HG02884 (cell line): ENCODE measurements around the gene PLXNA2.

Experiments used
- ATAC-seq: cut with Tn5 transposase; IDR thresholded peaks from one replicate; pipeline ENCODE4 v1.9.1; 2021; ENCODE audit warnings: mild to moderate bottlenecking, moderate library complexity; ENCODE audit not compliant: unreplicated experiment

PLXNA2 gene

DNA sequence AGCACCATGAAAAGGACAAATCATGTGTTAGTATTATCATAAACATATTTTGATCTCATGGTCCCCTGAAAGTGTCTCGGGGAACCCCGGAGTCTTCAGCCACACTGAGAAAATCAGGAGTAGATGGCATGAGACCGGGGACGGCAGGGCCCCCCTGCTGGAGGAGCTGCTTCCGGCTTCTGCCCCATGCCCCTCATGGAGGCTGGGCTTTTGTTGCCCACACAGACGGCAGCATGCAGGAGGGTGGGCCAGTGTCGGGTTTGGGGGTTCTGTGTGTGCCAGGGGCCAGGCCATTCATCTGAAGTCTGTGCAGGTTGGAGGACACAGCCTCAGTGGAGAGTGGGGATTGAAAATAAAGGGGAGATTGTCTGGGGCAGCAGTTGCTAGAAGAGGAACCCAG, 258.2 kb downstream of the PLXNA2 start:
- ATAC-seq: no peak

DNA sequence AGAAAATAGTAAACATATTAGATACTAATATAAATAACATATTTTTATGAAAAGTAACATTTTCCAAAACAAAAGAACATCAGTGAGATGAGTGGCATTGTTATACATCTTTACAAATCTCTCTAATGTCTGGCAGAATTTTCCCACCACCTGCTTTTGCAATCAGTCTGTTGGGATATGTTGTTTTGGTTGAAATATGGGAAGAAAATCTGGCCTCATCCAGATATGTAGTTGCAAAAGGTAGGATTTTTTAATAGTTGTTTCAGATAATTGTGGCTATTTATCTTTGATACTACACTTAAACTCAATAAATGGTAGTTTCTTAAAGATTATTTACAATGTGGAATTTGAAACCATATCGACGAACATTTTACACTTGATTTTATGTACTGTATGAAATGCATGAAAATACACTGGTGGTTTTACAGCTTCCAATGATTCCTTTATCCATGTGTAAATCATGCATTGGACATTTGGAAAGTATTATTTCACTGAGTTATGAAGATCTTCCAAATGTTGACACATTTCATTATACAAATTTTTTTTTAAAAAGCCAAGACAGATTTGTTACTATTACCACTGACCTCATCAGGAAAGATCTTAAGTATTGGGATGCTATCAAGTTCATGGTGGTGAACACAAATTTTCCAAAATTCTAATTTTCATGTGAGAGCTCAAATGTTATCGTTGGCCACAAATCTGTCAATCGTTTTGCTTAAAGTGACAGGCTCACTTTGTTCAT, 259.2 kb downstream of the PLXNA2 start:
- ATAC-seq: no peak

DNA sequence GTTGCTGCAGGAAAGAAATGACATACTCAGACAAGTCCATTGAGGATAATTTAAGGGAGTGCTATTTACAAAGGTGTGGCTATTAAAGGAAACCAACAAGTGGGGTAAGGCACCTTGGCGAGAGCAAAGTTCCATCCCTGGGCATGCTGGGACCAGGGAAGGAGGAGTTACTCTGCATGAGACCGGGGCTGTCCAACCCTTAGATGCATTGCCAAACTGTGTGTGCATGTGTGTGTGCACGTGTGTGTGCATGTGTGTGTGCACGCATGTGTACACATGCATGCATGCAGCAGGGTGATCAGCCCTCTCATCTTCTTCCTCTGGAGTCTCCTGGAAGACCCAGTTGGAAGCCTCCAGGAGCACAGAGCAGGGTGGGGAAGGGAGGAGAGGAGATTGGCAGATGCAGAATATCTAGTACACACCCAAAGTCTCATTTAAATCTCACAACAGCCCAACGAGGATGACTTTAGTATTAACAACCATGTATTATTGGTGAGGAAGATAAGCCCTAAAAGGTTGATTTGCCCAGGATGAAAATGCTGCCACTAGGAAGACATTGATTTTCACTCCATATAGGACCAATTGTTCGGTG, 261.0 kb downstream of the PLXNA2 start:
- no peak for ATAC-seq

DNA sequence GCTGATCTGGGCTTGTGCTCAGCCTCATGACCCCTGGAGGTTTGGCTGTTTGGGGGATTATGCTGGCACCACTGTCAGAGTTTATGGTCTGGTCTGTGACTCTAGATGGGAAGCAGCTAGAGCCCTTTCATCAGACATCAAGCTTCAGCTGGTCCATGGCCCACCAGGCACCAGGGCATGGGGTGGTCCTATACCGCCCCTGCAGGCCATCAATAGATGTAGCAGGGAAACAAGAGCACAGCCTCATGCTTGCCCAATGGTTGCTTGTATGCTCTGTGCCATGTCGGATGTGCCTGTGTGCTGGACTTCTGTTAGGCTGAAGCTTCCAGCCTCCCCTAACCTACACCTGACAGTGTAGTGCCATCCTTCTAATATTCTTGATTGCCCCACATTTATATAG, 262.2 kb downstream of the PLXNA2 start:
- ATAC-seq: peak; percentile 59

DNA sequence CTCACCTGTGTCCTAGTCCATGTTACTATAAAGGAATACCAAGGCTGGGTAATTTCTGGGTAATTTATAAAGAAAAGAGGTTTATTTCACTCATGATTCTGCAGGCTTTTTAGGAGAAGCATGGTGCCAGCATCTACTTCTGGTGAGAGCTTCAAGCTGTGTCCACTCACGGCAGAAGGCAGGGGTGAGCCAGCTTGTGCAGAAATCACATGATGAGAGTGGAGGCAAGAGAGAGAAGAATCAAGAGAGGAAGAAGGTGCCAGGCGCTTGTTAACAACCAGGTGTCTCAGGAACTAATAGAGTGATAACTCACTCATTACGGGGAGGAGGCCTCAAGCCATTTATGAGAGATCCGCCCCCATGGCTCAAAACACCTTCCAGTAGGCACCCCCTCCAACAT, 265.7 kb downstream of the PLXNA2 start:
- no peak for ATAC-seq

DNA sequence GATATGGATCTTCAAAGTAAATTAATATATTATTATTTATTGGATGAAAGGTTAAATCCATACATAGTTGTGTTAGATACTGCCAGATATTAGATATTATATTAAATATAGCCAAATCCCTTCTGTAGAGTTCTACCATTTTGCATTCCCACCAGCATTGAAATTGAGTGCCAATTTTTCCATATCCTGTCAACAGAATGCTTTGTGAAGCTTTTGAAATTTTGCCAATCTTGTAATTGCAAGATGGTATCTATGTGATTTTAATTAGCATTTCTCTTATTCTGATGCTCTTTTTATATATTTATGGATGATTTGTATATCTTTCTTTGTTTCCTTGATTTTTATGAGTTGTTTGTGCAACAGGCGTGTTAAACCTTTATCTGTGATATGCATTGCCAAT, 266.3 kb downstream of the PLXNA2 start:
- no peak for ATAC-seq

DNA sequence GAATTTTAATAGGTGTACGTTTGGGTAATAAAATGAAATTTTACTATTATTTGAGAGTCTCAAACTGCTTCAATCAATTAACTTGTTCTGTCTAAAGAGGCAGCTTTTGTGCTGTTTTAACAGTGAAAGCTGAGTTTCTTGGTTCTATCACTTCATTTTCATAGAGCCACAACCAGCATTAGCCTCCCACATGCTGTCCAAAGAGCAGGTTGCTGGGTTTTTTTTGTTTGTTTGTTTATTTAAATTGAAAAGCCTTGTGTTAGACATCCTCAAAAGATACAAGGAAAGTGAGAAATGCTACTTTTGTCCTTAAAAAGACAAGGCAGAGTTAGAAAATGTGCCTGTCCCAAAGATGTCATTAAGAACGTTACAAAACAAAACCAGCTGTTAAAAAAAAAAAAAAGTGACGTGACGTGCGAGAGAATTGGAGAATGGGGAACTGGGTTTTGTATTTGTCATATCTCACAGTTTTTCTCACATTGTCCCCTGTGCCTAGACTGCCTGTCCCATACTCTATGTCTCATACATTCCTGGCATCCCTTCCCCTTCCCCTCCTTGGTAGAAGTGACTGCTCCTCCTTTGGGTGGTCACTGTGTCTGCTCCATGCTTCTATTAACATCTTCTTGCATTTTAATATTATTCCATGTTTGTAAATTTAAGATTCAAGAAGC, 270.2 kb downstream of the PLXNA2 start:
- ATAC-seq: no peak

DNA sequence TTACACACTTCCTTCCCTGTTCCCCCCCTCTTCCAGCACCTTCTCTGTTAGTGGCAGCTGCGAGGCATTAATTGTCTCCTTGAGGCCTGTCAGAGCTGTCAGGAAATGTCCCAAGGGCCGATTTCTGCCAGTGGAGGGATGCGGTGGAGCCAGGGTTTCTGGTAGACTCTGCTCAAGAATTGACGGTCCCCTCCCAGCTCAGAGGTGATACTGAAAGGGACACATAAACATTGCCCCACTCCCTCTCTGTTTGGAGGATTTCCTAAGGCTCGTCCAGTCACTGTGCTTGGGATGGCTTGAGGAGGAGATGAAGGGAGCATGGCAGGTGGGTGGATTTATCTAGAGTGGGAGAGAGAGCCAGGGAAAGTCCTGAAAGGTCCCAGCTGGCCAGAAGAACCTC, 271.8 kb downstream of the PLXNA2 start:
- ATAC-seq: no peak
